H1 (cell line): ENCODE data around the gene ACTA2.

Experiments used
- CEBPB ChIP-seq: IDR thresholded peaks from 2 replicates; pipeline ENCODE4 v1.6.1; 2012; ENCODE audit warnings: low read depth, low read length
- CREB1 ChIP-seq: IDR thresholded peaks from 2 replicates; pipeline ENCODE4 v1.6.1; 2012; ENCODE audit warnings: inconsistent platforms
- CTCF ChIP-seq, 3 experiments: IDR thresholded peaks; 1 replicate in 2 of 3; 2 replicates in 1 of 3; pipeline versions ENCODE4 v1.5.1 to v1.6.1; 2011; ENCODE audit warnings: low read length in 3 of 3, mild to moderate bottlenecking in 3 of 3, inconsistent platforms in 2 of 3, low read depth in 1 of 3, moderate library complexity in 1 of 3; ENCODE audit not compliant: insufficient read depth in 1 of 3; ENCODE audit errors: control extremely low read depth in 1 of 3
- EP300 ChIP-seq, 2 experiments: IDR thresholded peaks; 1 replicate in 1 of 2; 2 replicates in 1 of 2; pipeline ENCODE4 v1.6.1; 2011 to 2012; ENCODE audit warnings: low read depth in 2 of 2, low read length in 2 of 2, mild to moderate bottlenecking in 2 of 2, borderline replicate concordance in 1 of 2, inconsistent platforms in 1 of 2, moderate library complexity in 1 of 2
- EZH2 ChIP-seq: fragments of 200-600 bp; sonication (generic); IDR thresholded peaks from 2 replicates; pipeline ENCODE4 v1.7.1; 2012; ENCODE audit warnings: low read depth, mild to moderate bottlenecking, moderate library complexity, low read length, inconsistent platforms; ENCODE audit not compliant: severe bottlenecking
- MAX ChIP-seq: IDR thresholded peaks from 2 replicates; pipeline ENCODE4 v1.6.1; 2012; ENCODE audit warnings: inconsistent platforms
- POLR2A ChIP-seq, 2 experiments: IDR thresholded peaks; 1 replicate in 1 of 2; 2 replicates in 1 of 2; pipeline ENCODE4 v1.6.1; 2011; ENCODE audit warnings: low read depth in 2 of 2, low read length in 2 of 2, mild to moderate bottlenecking in 2 of 2; ENCODE audit errors: control extremely low read depth in 1 of 2
- RAD21 ChIP-seq, 2 experiments: IDR thresholded peaks in 1 of 2; conservative IDR thresholded peaks in 1 of 2; 2 replicates each; pipeline ENCODE4 v1.6.1; 2011; ENCODE audit warnings: low read depth in 2 of 2, low read length in 2 of 2, improper control_type of control experiment in 1 of 2, inconsistent platforms in 1 of 2, mild to moderate bottlenecking in 1 of 2, moderate library complexity in 1 of 2
- RNF2 ChIP-seq: fragments of 200-900, 300-1000 bp; sonication (generic); IDR thresholded peaks from 2 replicates; pipeline ENCODE4 v1.7.1; 2016; ENCODE audit warnings: borderline replicate concordance, low read depth, mild to moderate bottlenecking, antibody characterized with exemption, low read length; ENCODE audit not compliant: poor library complexity, severe bottlenecking; ENCODE audit errors: missing control alignments
- RXRA ChIP-seq: IDR thresholded peaks from 2 replicates; pipeline ENCODE4 v1.6.1; 2011; ENCODE audit warnings: low read depth, mild to moderate bottlenecking, low read length, moderate library complexity; ENCODE audit not compliant: insufficient read depth
- SIRT6 ChIP-seq: IDR thresholded peaks from one replicate; pipeline ENCODE4 v1.7.1; 2012; ENCODE audit warnings: low read length, inconsistent platforms
- TAF1 ChIP-seq: IDR thresholded peaks from 2 replicates; pipeline ENCODE4 v1.6.1; 2011; ENCODE audit warnings: mild to moderate bottlenecking, low read depth, low read length
- YY1 ChIP-seq: IDR thresholded peaks from 2 replicates; pipeline ENCODE4 v1.6.1; 2011; ENCODE audit warnings: low read depth, mild to moderate bottlenecking, low read length

DNA sequence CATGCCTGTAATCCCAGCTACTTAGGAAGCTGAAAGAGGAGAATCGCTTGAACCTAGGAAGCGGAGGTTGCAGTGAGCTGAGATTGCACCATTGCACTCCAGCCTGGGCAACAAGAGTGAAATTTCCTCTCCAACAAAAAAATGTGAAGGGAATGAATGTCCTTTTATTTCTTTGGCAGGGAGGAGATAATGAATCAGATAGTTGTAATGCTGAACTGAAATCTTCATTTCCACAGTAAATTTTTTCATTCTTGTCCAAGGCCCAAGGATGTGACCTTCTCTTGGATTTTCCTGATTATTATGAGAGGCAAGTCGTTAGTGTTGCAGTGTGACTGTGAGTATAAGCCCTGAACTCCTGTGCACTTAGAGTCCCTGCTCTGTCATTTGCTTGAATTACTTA is 59.0 kb downstream of the ACTA2 start:
- TF ChIP-seq EZH2: no peak
- no peak for TF ChIP-seq CEBPB
- TF ChIP-seq CTCF (IDR thresholded peaks at IDR 0.05; ENCODE audit: control extremely low read depth in 1 of 3, insufficient read depth in 1 of 3, low read depth in 1 of 3, low read length in 3 of 3): no peak
- TF ChIP-seq RXRA: no peak
- no peak for TF ChIP-seq POLR2A (IDR thresholded peaks at IDR 0.05; ENCODE audit: control extremely low read depth in 1 of 2, low read depth in 2 of 2, low read length in 2 of 2)
- no peak for TF ChIP-seq YY1
- TF ChIP-seq MAX: no peak
- no peak for TF ChIP-seq CREB1
- TF ChIP-seq TAF1: no peak
- no peak for TF ChIP-seq RNF2
- TF ChIP-seq RAD21 (IDR thresholded peaks at IDR 0.05 in 1 of 2, conservative IDR thresholded peaks at IDR 0.05 in 1 of 2; ENCODE audit: low read depth in 2 of 2, low read length in 2 of 2): no peak
- TF ChIP-seq SIRT6: no peak
- no peak for TF ChIP-seq EP300 (IDR thresholded peaks at IDR 0.05; ENCODE audit: borderline replicate concordance in 1 of 2, low read depth in 2 of 2, low read length in 2 of 2)
